Loucy (cell line): ENCODE results near the gene CORO7.

Experiments
- H2AFZ ChIP-seq: fragments of 200-600 bp; sonication (generic); 2 replicates; pipeline ENCODE4 v1.6.0; 2016; ENCODE audit warnings: antibody characterized with exemption, mild to moderate bottlenecking, low read length, moderate library complexity
- H3F3A ChIP-seq: fragments of 200-600 bp; 2 replicates; pipeline ENCODE4 v1.6.0; 2016; ENCODE audit warnings: antibody characterized with exemption, low read depth, mild to moderate bottlenecking
- H3K27me3 ChIP-seq: fragments of 200-600 bp; sonication (generic); 2 replicates; pipeline ENCODE4 v1.6.1; 2014; ENCODE audit warnings: low read length, mild to moderate bottlenecking; ENCODE audit not compliant: insufficient read depth, poor library complexity, severe bottlenecking
- H3K36me3 ChIP-seq: fragments of 200-600 bp; sonication (generic); 2 replicates; pipeline ENCODE4 v1.6.1; 2016; ENCODE audit warnings: low read length; ENCODE audit not compliant: insufficient read depth
- H3K4me1 ChIP-seq: fragments of 200-600 bp; sonication (generic); 2 replicates; pipeline ENCODE4 v1.5.1; 2014; ENCODE audit warnings: low read length, mild to moderate bottlenecking; ENCODE audit not compliant: insufficient read depth, poor library complexity, severe bottlenecking
- H3K4me2 ChIP-seq: fragments of 200-600 bp; sonication (generic); 2 replicates; pipeline ENCODE4 v1.6.0; 2014; ENCODE audit warnings: antibody characterized with exemption, low read length, low read depth, mild to moderate bottlenecking; ENCODE audit not compliant: poor library complexity, severe bottlenecking
- H3K4me3 ChIP-seq: fragments of 200-600 bp; sonication (generic); 2 replicates; pipeline ENCODE4 v1.5.1; 2014; ENCODE audit warnings: low read length, mild to moderate bottlenecking, mixed read lengths; ENCODE audit not compliant: poor library complexity, severe bottlenecking
- H3K79me2 ChIP-seq: fragments of 200-600 bp; sonication (generic); 2 replicates; pipeline ENCODE4 v1.6.1; 2014; ENCODE audit warnings: low read length; ENCODE audit not compliant: insufficient read depth
- H3K9ac ChIP-seq: fragments of 200-600 bp; sonication (generic); 2 replicates; pipeline ENCODE4 v1.6.0; 2014; ENCODE audit warnings: mild to moderate bottlenecking, low read depth, low read length, moderate library complexity; ENCODE audit not compliant: poor library complexity, severe bottlenecking
- H3K9me2 ChIP-seq: fragments of 200-600 bp; sonication (generic); replicated peaks from 2 replicates; pipeline ENCODE4 v1.6.1; 2016; ENCODE audit warnings: low read depth, low read length, mixed read lengths
- H3K9me3 ChIP-seq: fragments of 200-600 bp; sonication (generic); 2 replicates; pipeline ENCODE4 v1.6.1; 2014; ENCODE audit warnings: mild to moderate bottlenecking, antibody characterized with exemption, low read length, low read depth; ENCODE audit not compliant: insufficient read depth
- H4K20me1 ChIP-seq: fragments of 200-600 bp; sonication (generic); 2 replicates; pipeline ENCODE4 v1.6.0; 2014; ENCODE audit warnings: antibody characterized with exemption, low read length, mild to moderate bottlenecking; ENCODE audit not compliant: insufficient read depth, poor library complexity, severe bottlenecking
- EZH2phosphoT487 ChIP-seq: fragments of 200-600 bp; IDR thresholded peaks from 2 replicates; pipeline ENCODE4 v1.6.1; 2018; ENCODE audit warnings: antibody characterized with exemption, mild to moderate bottlenecking, moderate library complexity, borderline replicate concordance
- TF ChIP-seq, protein P1 (sequence below): fragments of 200-600 bp; sonication (generic); conservative IDR thresholded peaks from 2 replicates; pipeline ENCODE4 v1.5.1; 2014; ENCODE audit warnings: mild to moderate bottlenecking, antibody characterized with exemption, low read length

The CORO7 gene

DNA sequence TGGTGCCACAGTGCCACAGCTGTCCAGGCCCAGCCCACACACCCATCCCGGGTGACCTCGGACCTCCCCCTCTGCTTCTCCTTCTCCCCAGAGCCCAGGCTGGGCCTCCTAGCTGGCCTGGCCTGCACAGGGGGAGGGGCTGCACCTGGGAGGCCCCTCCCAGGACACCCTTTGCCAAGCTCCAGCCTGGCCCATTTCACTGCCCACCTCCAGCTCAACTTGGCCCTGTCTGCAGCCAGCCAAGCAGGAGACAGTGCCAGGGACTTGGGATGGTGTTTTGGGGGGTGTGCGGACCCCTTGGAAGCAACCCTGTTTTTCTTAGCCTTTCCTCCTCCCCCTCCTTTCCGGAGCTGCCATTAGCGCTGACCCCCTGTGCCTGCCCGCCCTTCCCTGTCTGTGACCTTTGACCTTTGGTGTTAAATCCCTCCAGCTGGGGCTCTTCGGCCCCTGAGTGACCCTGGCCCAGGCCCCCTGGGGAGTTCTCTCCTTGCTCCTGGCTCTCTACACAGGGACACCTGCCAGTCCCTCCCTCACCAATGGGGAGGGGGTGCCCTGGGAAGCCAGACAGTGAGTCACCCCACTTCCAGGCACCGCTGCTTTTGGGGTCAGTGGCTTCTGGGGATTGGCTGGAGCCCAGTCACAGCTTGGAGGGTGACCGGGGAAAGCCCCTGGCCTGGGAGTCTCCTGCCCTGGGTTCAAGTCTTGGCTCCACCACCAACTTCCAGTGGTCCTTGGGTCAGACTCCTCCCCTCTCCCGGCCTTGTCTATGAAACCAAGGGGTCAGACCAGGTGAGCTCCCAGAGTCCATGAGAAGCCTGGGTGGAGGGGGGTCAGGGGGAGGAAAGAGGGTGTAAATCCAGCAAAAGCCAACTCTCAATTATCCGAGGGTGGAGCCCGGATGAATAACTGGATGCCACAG, 98.6 kb downstream of the CORO7 start:
- H3K9me2 ChIP-seq = no peaks in the 10 kb centered on the region

DNA sequence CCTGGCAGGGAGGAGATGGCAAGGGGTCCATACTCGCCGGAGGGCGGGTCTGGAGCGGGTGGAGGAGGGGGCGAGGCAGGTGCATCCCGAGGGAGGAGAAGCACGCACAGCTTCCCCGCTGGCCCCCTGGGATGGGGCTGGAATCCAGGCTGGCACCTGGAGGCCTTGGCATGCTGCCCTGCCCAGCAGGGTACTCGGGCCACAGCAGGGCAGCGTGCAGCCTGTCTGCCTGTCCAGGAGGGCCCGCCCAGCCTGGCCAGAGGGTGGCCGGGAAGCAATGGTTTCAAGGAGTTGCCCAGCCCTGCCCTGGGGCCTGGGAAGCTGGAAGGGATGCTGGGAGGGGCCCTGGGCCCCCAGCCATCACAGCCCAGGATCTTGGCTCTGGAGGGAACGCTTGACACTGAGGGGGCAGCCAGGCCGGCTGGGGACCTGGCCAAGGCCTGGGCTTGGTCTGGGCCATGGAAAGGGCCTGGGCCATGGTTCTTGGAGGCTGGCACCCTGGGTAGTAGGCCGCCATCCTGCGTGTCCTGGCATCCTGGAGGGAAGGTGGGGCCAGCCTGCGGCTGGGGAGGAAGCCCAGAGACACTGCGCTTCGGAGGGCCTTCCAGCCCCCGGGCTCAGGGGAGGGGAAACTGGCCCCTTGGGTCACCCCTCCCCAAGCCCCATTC, 99.4 kb downstream of the CORO7 start:
- Histone ChIP-seq H2AFZ (no peak overlapping the region), H3F3A (no peaks in the 10 kb centered on the region), H3K4me1 (peaks cover 8% of the 10 kb centered on the region)

More for the DNA sequence above, 98.6 kb downstream of the CORO7 start:
- Histone ChIP-seq H4K20me1 (no peaks in the 10 kb centered on the region), H3F3A (no peaks in the 10 kb centered on the region), H3K4me3 (peak overlapping the region; percentile 71), H2AFZ (no peak overlapping the region), H3K79me2 (0 out of 2 replicates have a peak, but pooled peaks cover 3% of the 10 kb centered on the region), H3K9me3 (no peaks in the 10 kb centered on the region), H3K4me2 (peak overlapping the region; percentile 66), H3K36me3 (no peaks in the 10 kb centered on the region), H3K9ac (no peak overlapping the region), H3K27me3 (no peaks in the 10 kb centered on the region), H3K4me1 (peaks cover 8% of the 10 kb centered on the region)
- TF ChIP-seq, protein P1, sequence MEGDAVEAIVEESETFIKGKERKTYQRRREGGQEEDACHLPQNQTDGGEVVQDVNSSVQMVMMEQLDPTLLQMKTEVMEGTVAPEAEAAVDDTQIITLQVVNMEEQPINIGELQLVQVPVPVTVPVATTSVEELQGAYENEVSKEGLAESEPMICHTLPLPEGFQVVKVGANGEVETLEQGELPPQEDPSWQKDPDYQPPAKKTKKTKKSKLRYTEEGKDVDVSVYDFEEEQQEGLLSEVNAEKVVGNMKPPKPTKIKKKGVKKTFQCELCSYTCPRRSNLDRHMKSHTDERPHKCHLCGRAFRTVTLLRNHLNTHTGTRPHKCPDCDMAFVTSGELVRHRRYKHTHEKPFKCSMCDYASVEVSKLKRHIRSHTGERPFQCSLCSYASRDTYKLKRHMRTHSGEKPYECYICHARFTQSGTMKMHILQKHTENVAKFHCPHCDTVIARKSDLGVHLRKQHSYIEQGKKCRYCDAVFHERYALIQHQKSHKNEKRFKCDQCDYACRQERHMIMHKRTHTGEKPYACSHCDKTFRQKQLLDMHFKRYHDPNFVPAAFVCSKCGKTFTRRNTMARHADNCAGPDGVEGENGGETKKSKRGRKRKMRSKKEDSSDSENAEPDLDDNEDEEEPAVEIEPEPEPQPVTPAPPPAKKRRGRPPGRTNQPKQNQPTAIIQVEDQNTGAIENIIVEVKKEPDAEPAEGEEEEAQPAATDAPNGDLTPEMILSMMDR = no peak
- no peak for TF ChIP-seq EZH2phosphoT487

DNA sequence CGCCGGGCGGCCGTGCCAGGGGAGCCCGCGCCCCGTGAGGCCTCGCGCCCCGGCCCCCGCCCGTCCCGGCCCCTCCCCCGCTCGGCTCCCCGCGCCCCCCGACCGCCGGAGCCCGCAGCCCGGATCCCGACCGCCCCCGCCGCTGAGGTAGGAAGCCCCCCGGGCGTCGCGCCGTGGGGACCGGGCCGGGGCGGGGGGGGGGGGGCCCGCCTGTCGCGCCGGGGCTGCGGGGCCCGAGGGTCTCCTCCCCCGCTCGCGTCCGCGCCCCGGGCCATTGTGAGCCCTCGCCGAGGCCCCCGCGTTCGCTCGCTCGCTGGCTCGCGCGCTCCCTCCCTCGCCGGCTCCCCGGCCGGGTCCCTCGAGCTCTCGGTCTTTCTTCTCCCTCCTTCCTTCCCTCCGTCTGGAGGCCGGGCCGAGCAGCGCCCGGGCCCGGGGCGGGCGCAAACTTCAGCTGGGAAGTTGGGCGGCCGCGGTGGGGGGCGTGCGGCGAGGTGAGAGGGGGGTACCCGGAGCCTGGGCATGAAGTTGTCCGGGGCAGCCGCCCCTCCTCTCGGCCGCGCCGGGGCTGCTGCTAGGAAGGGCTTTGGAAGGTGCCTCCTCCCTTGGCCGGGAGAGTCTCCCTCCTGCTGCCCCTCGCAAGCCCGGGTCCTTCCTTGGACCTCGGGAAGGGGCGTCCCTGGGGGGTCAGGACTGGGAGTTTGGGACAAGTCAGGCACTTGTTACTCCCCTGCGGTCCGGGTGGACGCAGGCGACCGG, 100.1 kb downstream of the CORO7 start:
- Histone ChIP-seq H3K36me3 (no peaks in the 10 kb centered on the region), H3K9me2 (no peaks in the 10 kb centered on the region), H3K79me2 (0 out of 2 replicates have a peak, but pooled peaks cover 3% of the 10 kb centered on the region), H3K9me3 (no peaks in the 10 kb centered on the region), H4K20me1 (no peaks in the 10 kb centered on the region), H3K4me3 (peak overlapping the region; percentile 71), H3K4me2 (peak overlapping the region; percentile 66), H2AFZ (no peak overlapping the region), H3K4me1 (peaks cover 8% of the 10 kb centered on the region), H3K27me3 (no peaks in the 10 kb centered on the region), H3F3A (no peaks in the 10 kb centered on the region), H3K9ac (peak overlapping the region; percentile 54)
- TF ChIP-seq, protein P1 = no peak
- TF ChIP-seq EZH2phosphoT487 = no peak

More for the DNA sequence above, 99.4 kb downstream of the CORO7 start:
- TF ChIP-seq EZH2phosphoT487 = no peak
- TF ChIP-seq, protein P1 = no peak
- Histone ChIP-seq H3K36me3 (no peaks in the 10 kb centered on the region), H3K4me3 (peak overlapping the region; percentile 71), H3K79me2 (0 out of 2 replicates have a peak, but pooled peaks cover 3% of the 10 kb centered on the region), H4K20me1 (no peaks in the 10 kb centered on the region), H3K9me2 (no peaks in the 10 kb centered on the region), H3K9me3 (no peaks in the 10 kb centered on the region), H3K27me3 (no peaks in the 10 kb centered on the region), H3K9ac (peak overlapping the region; percentile 54), H3K4me2 (peak overlapping the region; percentile 66)
